ENCODE data around the gene TTC7B.

Gene TTC7B

GRCh38 chr14:90499908-90500664 lies 316.1 kb downstream of the TTC7B start:
- no peak for DNase-seq

DNA sequence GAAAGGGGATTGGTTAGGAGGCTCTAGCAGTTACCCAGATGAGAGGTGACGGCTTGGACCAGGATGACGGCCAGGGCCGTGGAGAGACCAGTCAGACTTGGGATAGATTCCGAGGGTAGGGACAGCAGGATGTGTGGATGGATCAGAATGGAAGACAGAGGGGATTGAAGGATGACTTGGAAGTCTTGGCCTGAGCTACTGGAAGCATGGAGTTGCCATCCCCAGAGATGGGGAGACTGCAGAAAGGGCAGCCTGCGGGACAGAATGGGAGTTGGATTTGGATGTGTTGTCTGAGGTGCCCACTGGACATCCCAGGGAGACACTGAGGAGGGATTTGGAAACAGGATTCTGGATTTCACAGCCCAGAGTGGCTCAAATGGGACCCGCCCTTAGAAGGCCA lies 317.1 kb downstream of the TTC7B start:
- no peak for DNase-seq

DNA sequence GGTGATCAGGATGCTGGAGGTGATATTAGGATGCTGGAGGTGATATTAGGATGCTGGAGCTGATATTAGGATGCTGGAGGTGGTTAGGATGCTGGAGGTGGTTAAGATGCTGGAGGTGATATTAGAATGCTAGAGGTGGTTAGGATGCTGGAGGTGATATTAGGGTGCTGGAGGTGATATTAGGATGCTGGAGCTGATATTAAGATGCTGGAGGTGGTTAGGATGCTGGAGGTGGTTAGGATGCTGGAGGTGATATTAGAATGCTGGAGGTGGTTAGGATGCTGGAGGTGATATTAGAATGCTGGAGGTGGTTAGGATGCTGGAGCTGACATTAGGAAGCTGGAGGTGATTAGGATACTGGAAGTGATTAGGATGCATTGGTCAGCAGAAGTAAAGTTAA lies 318.0 kb downstream of the TTC7B start:
- no peak for DNase-seq

- DNase-seq = no peak
Measured at GRCh38 chr14:90496379-90496778, 319.9 kb downstream of the TTC7B start.

DNA sequence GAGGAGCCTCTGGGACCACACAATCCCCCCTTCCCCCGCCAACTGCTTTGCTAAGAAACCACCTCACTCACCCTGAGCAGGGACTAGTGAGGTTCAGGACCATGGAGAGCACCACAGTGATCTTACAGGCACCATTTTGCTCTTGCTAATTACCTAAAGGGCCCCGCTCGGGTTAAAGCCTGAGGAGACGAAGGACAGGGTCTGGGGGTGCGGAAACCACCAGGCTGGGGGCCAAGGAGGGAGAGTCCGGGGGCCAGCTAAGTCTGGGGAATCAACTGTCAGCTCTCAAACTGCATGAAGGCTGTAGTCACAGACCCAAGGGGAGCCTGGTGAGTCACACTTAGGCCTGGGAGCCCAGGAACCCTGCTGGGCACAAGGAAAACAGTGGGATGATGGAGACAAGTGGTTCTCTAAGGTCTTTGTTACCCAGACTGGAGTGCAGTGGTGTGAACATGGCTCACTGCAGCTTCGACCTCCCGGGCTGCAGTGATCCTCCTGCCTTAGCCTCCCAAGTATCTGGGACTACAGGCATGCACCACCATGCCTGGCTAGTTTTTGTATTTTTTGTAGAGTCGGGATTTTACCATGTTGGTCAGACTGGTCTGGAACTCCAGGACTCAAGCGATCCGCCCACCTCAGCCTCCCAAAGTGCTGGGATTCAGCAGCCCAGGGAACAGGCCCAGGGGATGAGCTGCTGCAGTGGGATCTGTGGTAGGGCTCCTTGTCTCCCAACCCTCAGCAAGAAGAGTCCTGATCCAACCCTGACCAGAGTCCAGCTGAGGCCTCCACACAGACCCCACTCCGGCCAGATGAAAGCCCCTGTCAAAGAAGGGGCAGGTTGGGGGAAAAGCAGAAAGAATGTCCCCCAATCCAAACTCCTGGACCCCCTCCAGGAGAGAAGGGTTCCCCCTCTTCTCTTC lies 320.6 kb downstream of the TTC7B start:
- DNase-seq = peak; percentile 61

- no peak for DNase-seq
Measured at GRCh38 chr14:90491911-90492531, 324.2 kb downstream of the TTC7B start.

DNA sequence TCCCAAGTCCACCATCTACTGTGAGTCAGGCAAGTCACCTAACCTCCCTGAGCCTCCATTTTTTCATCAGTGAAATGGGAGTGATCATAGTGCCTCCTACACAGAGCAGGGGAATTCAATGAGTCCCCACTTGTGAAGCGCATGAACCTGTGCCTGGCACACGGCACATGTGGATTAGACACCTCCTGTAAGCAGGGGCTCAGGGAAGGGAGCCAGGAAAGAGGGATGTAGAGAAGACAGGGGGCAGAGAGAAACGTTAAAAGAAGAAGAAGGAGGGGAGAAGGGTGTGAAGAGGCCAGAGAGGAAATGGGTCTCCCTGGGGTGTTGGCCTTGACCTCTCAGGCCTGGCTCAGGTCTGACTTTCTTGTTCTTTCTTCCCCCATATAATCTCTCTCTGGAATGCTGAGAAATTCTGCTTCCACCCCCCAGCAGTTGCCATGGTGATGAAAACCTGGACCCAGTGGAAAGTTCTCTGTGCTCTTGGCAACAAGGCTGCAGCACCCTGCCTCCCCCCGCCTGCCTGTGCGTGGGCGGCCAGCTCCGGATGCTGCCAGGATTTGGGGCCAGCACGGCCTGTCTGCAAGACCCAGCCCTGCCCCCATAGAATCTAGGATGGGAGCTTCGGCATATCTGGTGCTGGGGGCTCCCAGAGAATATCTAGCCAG lies 324.9 kb downstream of the TTC7B start:
- no peak for DNase-seq

- no peak for DNase-seq
Measured at GRCh38 chr14:90490720-90491050, 325.5 kb downstream of the TTC7B start.

DNA sequence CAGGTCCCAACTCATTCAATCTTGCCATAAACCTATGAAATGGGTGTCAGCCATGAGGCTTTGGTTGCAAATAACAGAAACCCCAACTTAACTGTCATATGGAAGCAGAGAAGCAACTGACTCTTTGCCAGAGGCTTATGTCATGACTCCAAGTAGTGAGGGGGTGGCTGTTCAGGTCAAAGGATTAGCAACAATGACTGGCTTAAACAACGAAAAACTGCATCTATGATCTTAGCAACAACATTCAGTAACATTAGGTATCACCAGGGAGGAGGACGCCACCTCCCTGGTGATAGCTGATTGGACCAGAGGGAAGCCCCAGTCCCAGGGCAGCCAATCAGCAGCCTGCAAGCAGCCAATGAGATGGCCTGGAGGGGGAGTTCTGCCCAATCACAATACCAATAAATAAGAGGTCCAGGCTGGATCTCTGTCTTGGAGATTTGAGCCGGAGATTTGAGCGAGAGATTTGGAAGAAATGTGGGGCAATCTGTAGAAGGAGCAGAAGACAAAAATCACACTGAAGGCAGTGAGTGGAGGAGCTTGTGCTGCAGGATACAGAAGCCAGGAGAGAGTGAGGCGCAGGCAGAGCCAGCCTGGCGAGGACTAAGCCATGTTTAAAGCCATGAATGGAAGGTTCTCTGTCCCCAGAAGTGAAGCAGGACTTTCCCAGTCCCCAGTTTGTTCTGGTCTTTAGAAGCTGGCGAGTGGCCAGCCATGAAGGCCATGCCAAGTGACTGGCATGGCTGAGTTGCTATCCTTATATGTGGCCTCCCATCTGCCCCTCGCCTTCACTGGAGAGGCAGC lies 326.1 kb downstream of the TTC7B start:
- DNase-seq = no peak

GRCh38 chr14:90489306-90489705 lies 326.9 kb downstream of the TTC7B start:
- no peak for DNase-seq

DNA sequence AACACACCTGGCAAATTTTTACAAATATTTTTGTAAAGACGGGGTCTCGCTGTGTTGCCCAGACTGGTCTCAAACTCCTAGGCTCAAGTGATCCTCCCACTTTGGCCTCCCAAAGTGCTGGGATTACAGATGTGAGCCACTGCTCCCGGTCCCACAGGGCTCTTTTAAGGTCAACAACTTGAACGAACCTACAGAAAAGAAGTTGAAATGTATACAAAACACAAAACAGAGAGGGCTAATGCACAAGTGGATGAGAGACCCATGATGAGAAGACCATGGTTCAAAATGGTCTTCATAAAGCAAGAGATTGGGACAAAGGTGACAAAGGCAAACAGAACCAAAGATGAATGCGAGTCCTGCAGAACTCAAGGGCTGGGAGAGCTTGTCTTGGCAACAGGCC lies 328.0 kb downstream of the TTC7B start:
- no peak for DNase-seq

GRCh38 chr14:90487462-90487861 lies 328.8 kb downstream of the TTC7B start:
- no peak for DNase-seq

- no peak for DNase-seq
Measured at GRCh38 chr14:90487031-90487430, 329.2 kb downstream of the TTC7B start.

GRCh38 chr14:90484291-90484690 lies 331.9 kb downstream of the TTC7B start:
- no peak for DNase-seq

- no peak for DNase-seq
Measured at GRCh38 chr14:90483571-90483974, 332.7 kb downstream of the TTC7B start.

GRCh38 chr14:90483117-90483516 lies 333.1 kb downstream of the TTC7B start:
- DNase-seq = no peak

GRCh38 chr14:90475298-90475697 lies 340.9 kb downstream of the TTC7B start:
- DNase-seq = no peak
